Astrocyte (in vitro differentiated cells and primary cell): ENCODE measurements around the gene FHIT. TPM values are rescaled to one million over a fixed set of nuclear protein-coding genes. Genes with fewer than 3 reads are reported as not detected.

ENCODE experiments used
- DNase-seq: peaks from one replicate; pipeline ENCODE4 v3.0.0-alpha.2; 2010; ENCODE audit warnings: low read depth
- FAIRE-seq: peaks from 2 replicates; lab custom pipeline; 2011; peaks lifted over from hg19 to GRCh38; lab: Jason Lieb, UNC
- H2AFZ ChIP-seq: 2 replicates; pipeline ENCODE4 v1.6.0; 2012; ENCODE audit warnings: low read depth, low read length, inconsistent platforms
- H3K27ac ChIP-seq: 2 replicates; pipeline ENCODE4 v1.5.1; 2011; ENCODE audit warnings: low read depth, low read length, inconsistent platforms
- H3K27me3 ChIP-seq: 2 replicates; pipeline ENCODE4 v1.6.0; 2011; ENCODE audit warnings: low read length, inconsistent platforms; ENCODE audit not compliant: insufficient read depth
- H3K36me3 ChIP-seq: 2 replicates; pipeline ENCODE4 v1.5.1; 2011; ENCODE audit warnings: low read length, inconsistent platforms; ENCODE audit not compliant: insufficient read depth
- H3K4me1 ChIP-seq: 2 replicates; pipeline ENCODE4 v1.5.1; 2011; ENCODE audit warnings: low read length, inconsistent platforms; ENCODE audit not compliant: insufficient read depth
- H3K4me2 ChIP-seq: 2 replicates; pipeline ENCODE4 v1.6.0; 2012; ENCODE audit warnings: low read length, inconsistent platforms
- H3K4me3 ChIP-seq: 2 replicates; pipeline ENCODE4 v1.5.1; 2011; ENCODE audit warnings: low read depth, mild to moderate bottlenecking, low read length, inconsistent platforms; ENCODE audit not compliant: insufficient read depth
- H3K79me2 ChIP-seq: 2 replicates; pipeline ENCODE4 v1.6.0; 2012; ENCODE audit warnings: mild to moderate bottlenecking, low read length, inconsistent platforms; ENCODE audit not compliant: insufficient read depth
- H3K9ac ChIP-seq: 2 replicates; pipeline ENCODE4 v1.6.0; 2012; ENCODE audit warnings: mild to moderate bottlenecking, low read length, inconsistent platforms
- H3K9me3 ChIP-seq: 2 replicates; pipeline ENCODE4 v1.5.1; 2012; ENCODE audit warnings: low read depth, mild to moderate bottlenecking, low read length, inconsistent platforms; ENCODE audit not compliant: insufficient read depth
- H4K20me1 ChIP-seq: 2 replicates; pipeline ENCODE4 v1.6.0; 2012; ENCODE audit warnings: low read length, inconsistent platforms; ENCODE audit not compliant: insufficient read depth
- H3K27ac Mint-ChIP-seq: one replicate; pipeline ENCODE4 v1.8.0; 2021; ENCODE audit warnings: mild to moderate bottlenecking, mixed read lengths; ENCODE audit not compliant: unreplicated experiment
- H3K27me3 Mint-ChIP-seq: one replicate; pipeline ENCODE4 v1.8.0; 2021; ENCODE audit warnings: low read depth, mixed read lengths; ENCODE audit not compliant: unreplicated experiment
- H3K36me3 Mint-ChIP-seq: one replicate; pipeline ENCODE4 v1.8.0; 2021; ENCODE audit warnings: low read depth, mixed read lengths; ENCODE audit not compliant: unreplicated experiment
- H3K4me1 Mint-ChIP-seq: one replicate; pipeline ENCODE4 v1.8.0; 2021; ENCODE audit warnings: low read depth, mixed read lengths; ENCODE audit not compliant: unreplicated experiment
- H3K4me3 Mint-ChIP-seq: one replicate; pipeline ENCODE4 v1.8.0; 2021; ENCODE audit warnings: mild to moderate bottlenecking, moderate library complexity, mixed read lengths; ENCODE audit not compliant: unreplicated experiment
- H3K9me3 Mint-ChIP-seq: one replicate; pipeline ENCODE4 v1.8.0; 2021; ENCODE audit warnings: mild to moderate bottlenecking, mixed read lengths; ENCODE audit not compliant: unreplicated experiment
- EZH2 ChIP-seq: IDR thresholded peaks from 2 replicates; pipeline ENCODE4 v1.6.1; 2012; ENCODE audit warnings: mild to moderate bottlenecking, low read length, inconsistent platforms; ENCODE audit not compliant: insufficient read depth
- total RNA-seq: library from RNA; stranded (reverse); gene quantifications from 2 replicates; pipeline ENCODE4 v1.2.1, GENCODE V29; 2021
- TF ChIP-seq, protein P1 (sequence below): IDR thresholded peaks from 2 replicates; pipeline ENCODE4 v1.5.1; 2011; ENCODE audit warnings: low read depth, mild to moderate bottlenecking, inconsistent platforms, low read length, moderate library complexity; ENCODE audit not compliant: insufficient read depth

The FHIT gene
- total RNA-seq, 1 donor from 2014 or later: 6.7 TPM

DNA sequence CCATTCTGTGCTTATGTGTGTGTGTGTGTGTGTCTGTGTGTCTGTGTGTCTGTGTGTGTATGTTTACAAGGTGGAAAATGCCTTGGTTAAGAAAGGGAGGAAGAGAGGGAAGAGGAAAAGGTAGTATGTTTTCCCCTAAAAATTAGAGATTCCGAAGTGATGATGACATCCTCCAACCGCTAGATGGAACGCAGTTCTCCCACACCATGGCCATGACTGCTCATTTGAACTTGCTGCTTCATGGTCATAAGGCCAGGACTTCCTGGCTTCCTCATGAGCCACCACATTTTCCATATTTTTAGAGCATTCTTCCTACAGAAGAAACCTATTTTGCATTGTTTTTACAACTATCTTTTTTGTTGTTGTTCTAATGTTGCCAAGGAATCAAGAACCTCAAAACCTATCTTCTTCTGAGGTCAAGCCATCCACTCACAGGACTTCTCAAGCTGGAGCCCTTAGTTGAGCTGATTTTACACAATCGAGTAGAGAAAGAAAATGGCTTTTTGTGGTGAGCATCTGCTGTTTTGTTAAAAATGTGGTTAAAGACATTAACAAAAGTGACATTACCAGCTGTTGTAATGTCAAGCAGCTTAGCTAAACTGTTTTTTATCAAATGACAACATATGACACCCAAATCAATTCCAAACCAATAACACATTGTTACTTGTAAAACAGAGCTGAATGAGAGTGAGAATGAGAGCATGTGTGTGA, 1091.0 kb downstream of the FHIT start:
- Histone ChIP-seq H3K27me3 (no peaks in the 10 kb centered on the region), H3K4me2 (no peak overlapping the region), H3K9me3 (no peaks in the 10 kb centered on the region), H3K4me1 (no peaks in the 10 kb centered on the region), H4K20me1 (no peaks in the 10 kb centered on the region), H3K27ac (no peak overlapping the region), H3K36me3 (no peaks in the 10 kb centered on the region), H3K9ac (no peak overlapping the region), H3K79me2 (no peaks in the 10 kb centered on the region), H3K4me3 (no peak overlapping the region), H2AFZ (no peak overlapping the region)
- no peak overlapping the region for H3K4me3 Mint-ChIP-seq
- TF ChIP-seq, protein P1, sequence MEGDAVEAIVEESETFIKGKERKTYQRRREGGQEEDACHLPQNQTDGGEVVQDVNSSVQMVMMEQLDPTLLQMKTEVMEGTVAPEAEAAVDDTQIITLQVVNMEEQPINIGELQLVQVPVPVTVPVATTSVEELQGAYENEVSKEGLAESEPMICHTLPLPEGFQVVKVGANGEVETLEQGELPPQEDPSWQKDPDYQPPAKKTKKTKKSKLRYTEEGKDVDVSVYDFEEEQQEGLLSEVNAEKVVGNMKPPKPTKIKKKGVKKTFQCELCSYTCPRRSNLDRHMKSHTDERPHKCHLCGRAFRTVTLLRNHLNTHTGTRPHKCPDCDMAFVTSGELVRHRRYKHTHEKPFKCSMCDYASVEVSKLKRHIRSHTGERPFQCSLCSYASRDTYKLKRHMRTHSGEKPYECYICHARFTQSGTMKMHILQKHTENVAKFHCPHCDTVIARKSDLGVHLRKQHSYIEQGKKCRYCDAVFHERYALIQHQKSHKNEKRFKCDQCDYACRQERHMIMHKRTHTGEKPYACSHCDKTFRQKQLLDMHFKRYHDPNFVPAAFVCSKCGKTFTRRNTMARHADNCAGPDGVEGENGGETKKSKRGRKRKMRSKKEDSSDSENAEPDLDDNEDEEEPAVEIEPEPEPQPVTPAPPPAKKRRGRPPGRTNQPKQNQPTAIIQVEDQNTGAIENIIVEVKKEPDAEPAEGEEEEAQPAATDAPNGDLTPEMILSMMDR: no peak
- no peak for TF ChIP-seq EZH2
- peaks cover 4% of the 10 kb centered on the region for H3K36me3 Mint-ChIP-seq
- FAIRE-seq (no peak), DNase-seq (no peak)
- no peak overlapping the region for H3K27ac Mint-ChIP-seq
- H3K4me1 Mint-ChIP-seq: no peaks in the 10 kb centered on the region
- peaks cover 1% of the 10 kb centered on the region for H3K9me3 Mint-ChIP-seq
- H3K27me3 Mint-ChIP-seq: peaks cover 3% of the 10 kb centered on the region

DNA sequence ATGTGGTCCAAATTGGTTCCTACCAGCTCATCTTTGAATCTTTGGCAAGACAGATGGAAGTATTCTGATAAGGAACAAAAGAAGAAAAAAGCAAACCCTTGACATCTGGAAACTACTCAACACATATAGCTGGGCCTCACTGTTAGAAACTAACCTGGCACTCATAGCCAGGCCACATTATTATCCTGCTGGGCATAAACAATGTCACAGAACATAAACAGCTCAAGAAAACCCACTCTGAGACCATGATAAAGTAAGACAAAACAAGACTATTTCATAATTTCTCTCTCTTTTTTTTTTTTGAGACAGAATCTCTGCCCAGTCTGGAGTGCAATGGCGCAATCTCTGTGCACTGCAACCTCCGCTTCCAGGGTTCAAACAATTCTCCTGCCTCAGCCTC, 1093.2 kb downstream of the FHIT start:
- Histone ChIP-seq H3K4me3 (no peak overlapping the region), H3K27me3 (no peaks in the 10 kb centered on the region), H4K20me1 (no peaks in the 10 kb centered on the region), H3K79me2 (no peaks in the 10 kb centered on the region), H3K4me1 (no peaks in the 10 kb centered on the region), H3K9me3 (no peaks in the 10 kb centered on the region), H2AFZ (no peak overlapping the region), H3K36me3 (no peaks in the 10 kb centered on the region), H3K27ac (no peak overlapping the region), H3K9ac (no peak overlapping the region), H3K4me2 (no peak overlapping the region)
- DNase-seq (no peak), FAIRE-seq (no peak)
- Mint-ChIP-seq H3K4me3 (no peak overlapping the region), H3K36me3 (no peaks in the 10 kb centered on the region), H3K27ac (no peak overlapping the region), H3K27me3 (no peaks in the 10 kb centered on the region), H3K4me1 (peaks cover 8% of the 10 kb centered on the region), H3K9me3 (peaks cover 2% of the 10 kb centered on the region)
- no peak for TF ChIP-seq EZH2
- TF ChIP-seq, protein P1: no peak

DNA sequence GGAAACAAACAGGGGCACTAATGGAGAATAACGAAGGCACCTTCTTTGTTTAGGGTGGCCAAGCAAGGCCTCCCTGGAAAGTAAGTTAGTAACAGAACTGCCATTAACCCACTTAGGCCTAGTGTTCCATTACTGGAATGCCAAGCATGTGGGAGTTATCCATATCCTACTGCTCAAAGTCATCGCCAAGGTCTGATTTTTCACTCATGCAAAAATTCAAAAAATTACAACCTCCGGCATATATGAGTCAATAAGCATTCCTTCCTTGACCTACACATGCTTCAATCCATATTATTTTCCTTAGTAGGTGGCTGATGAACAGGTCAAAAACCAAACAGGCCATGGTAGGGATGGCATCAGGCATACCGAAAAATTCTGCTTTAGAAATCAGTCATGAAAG, 1097.2 kb downstream of the FHIT start:
- no peak for TF ChIP-seq EZH2

More for the DNA sequence above, 1097.2 kb downstream of the FHIT start:
- Histone ChIP-seq H4K20me1 (no peaks in the 10 kb centered on the region), H3K27ac (no peak overlapping the region), H3K36me3 (no peaks in the 10 kb centered on the region), H3K4me3 (no peak overlapping the region), H3K4me1 (no peaks in the 10 kb centered on the region), H3K27me3 (no peaks in the 10 kb centered on the region), H2AFZ (no peak overlapping the region), H3K4me2 (no peak overlapping the region), H3K79me2 (no peaks in the 10 kb centered on the region), H3K9me3 (no peaks in the 10 kb centered on the region), H3K9ac (no peak overlapping the region)
- no peaks in the 10 kb centered on the region for H3K27me3 Mint-ChIP-seq
- H3K9me3 Mint-ChIP-seq: peaks cover 2% of the 10 kb centered on the region
- FAIRE-seq (no peak), DNase-seq (peak; percentile 13)
- H3K4me1 Mint-ChIP-seq: peaks cover 8% of the 10 kb centered on the region
- H3K27ac Mint-ChIP-seq: no peak overlapping the region
- H3K36me3 Mint-ChIP-seq: no peaks in the 10 kb centered on the region
- no peak overlapping the region for H3K4me3 Mint-ChIP-seq
